Measurements from ENCODE around the gene SYT12. TPM values are rescaled to one million over a fixed set of nuclear protein-coding genes. Genes with fewer than 3 reads are reported as not detected.

Gene SYT12
- total and polyA plus RNA-seq, 2 of the 13 experiments (the other 11 are each of a cell fraction or from before 2014, with no cell fraction given) = 0.01 to 0.02 TPM

DNA sequence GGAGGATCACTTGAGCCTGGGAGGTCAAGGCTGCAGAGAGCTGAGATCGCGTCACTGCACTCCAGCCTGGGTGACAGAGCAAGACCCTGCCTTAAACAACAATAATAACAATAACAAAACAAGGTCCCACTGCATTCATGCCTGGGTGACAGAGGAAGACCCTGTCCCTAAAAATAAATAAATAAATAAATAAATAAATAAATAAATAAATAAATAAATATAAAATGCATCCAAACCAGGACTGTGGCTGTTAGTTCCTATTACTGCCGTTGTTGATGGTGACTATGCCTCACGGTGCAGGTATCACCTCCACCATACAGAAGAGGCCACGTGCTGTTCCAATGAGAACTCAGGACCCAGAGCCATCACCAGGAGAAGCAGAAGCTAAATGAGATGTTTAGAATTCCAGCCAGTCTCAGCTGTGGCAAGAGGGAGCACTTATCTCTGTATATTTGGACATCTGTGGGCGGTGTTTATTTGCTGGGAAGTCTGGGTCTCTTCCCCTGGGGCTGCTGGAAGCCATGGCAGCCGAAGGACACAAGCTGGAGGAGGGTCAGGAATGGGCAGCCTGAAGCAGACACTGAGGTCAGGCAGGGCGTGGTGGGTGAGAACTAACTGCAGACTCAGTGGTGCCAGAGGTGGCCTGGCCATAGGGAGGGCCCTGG lies 26.2 kb upstream of the SYT12 start (continued):
- TF ChIP-seq, protein P1, sequence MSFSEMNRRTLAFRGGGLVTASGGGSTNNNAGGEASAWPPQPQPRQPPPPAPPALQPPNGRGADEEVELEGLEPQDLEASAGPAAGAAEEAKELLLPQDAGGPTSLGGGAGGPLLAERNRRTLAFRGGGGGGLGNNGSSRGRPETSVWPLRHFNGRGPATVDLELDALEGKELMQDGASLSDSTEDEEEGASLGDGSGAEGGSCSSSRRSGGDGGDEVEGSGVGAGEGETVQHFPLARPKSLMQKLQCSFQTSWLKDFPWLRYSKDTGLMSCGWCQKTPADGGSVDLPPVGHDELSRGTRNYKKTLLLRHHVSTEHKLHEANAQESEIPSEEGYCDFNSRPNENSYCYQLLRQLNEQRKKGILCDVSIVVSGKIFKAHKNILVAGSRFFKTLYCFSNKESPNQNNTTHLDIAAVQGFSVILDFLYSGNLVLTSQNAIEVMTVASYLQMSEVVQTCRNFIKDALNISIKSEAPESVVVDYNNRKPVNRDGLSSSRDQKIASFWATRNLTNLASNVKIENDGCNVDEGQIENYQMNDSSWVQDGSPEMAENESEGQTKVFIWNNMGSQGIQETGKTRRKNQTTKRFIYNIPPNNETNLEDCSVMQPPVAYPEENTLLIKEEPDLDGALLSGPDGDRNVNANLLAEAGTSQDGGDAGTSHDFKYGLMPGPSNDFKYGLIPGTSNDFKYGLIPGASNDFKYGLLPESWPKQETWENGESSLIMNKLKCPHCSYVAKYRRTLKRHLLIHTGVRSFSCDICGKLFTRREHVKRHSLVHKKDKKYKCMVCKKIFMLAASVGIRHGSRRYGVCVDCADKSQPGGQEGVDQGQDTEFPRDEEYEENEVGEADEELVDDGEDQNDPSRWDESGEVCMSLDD (CRISPR knock-in tag; IDR thresholded peaks at IDR 0.05; ENCODE audit: borderline replicate concordance) = no peak
- TF ChIP-seq SMC3 (IDR thresholded peaks at IDR 0.05; ENCODE audit: low read length) (no peak), ZNF460 (CRISPR knock-in tag; IDR thresholded peaks at IDR 0.05; ENCODE audit: borderline replicate concordance) (no peak), NCOA2 (CRISPR knock-in tag; IDR thresholded peaks at IDR 0.05) (peak; percentile 72; the same call in 1 of the 2 replicates), ZNF383 (CRISPR knock-in tag; IDR thresholded peaks at IDR 0.05; ENCODE audit: borderline replicate concordance) (no peak), SALL2 (CRISPR knock-in tag; IDR thresholded peaks at IDR 0.05) (no peak), FOXK2 (IDR thresholded peaks at IDR 0.05) (no peak), STAT5B (CRISPR knock-in tag; IDR thresholded peaks at IDR 0.05) (no peak), ZNF282 (IDR thresholded peaks at IDR 0.05; ENCODE audit: partially characterized antibody) (no peak), NFYC (CRISPR knock-in tag; IDR thresholded peaks at IDR 0.05) (peak; percentile 24; the same call in 1 of the 2 replicates), HOXA7 (CRISPR knock-in tag; IDR thresholded peaks at IDR 0.05) (no peak), ZNF670 (CRISPR knock-in tag; IDR thresholded peaks at IDR 0.05; ENCODE audit: borderline replicate concordance) (no peak), KDM4B (CRISPR knock-in tag; IDR thresholded peaks at IDR 0.05) (no peak), CEBPZ (IDR thresholded peaks at IDR 0.05; ENCODE audit: low read length) (no peak), AGO1 (IDR thresholded peaks at IDR 0.05; ENCODE audit: low read depth, low read length, poor library complexity, severe bottlenecking) (no peak), RORA (CRISPR knock-in tag; IDR thresholded peaks at IDR 0.05) (no peak)
- TF ChIP-seq, protein P2, sequence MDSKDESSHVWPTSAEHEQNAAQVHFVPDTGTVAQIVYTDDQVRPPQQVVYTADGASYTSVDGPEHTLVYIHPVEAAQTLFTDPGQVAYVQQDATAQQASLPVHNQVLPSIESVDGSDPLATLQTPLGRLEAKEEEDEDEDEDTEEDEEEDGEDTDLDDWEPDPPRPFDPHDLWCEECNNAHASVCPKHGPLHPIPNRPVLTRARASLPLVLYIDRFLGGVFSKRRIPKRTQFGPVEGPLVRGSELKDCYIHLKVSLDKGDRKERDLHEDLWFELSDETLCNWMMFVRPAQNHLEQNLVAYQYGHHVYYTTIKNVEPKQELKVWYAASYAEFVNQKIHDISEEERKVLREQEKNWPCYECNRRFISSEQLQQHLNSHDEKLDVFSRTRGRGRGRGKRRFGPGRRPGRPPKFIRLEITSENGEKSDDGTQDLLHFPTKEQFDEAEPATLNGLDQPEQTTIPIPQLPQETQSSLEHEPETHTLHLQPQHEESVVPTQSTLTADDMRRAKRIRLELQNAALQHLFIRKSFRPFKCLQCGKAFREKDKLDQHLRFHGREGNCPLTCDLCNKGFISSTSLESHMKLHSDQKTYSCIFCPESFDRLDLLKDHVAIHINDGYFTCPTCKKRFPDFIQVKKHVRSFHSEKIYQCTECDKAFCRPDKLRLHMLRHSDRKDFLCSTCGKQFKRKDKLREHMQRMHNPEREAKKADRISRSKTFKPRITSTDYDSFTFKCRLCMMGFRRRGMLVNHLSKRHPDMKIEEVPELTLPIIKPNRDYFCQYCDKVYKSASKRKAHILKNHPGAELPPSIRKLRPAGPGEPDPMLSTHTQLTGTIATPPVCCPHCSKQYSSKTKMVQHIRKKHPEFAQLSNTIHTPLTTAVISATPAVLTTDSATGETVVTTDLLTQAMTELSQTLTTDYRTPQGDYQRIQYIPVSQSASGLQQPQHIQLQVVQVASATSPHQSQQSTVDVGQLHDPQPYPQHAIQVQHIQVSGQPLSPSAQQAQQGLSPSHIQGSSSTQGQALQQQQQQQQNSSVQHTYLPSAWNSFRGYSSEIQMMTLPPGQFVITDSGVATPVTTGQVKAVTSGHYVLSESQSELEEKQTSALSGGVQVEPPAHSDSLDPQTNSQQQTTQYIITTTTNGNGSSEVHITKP (CRISPR knock-in tag; IDR thresholded peaks at IDR 0.05; ENCODE audit: low read depth) = no peak
- TF ChIP-seq, protein P3, sequence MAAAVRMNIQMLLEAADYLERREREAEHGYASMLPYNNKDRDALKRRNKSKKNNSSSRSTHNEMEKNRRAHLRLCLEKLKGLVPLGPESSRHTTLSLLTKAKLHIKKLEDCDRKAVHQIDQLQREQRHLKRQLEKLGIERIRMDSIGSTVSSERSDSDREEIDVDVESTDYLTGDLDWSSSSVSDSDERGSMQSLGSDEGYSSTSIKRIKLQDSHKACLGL (CRISPR knock-in tag; IDR thresholded peaks at IDR 0.05) = no peak

Data from HepG2 (cell line).